COLO668 (cell line): Measurements from ENCODE around the gene PSMC5.
A peak's percentile ranks its signal among the peaks of the same experiment; 100 is the strongest.
"Not testable (repeated sequence)": the region's sequence is repeated elsewhere in the genome, so short reads cannot be mapped to it uniquely, and the experiment has no call there.

Experiments used
- DNase-seq: peaks from one replicate; lab custom pipeline; 2025; ENCODE audit not compliant: unreplicated experiment; lab: John Stamatoyannopoulos, UW

PSMC5 gene

DNA sequence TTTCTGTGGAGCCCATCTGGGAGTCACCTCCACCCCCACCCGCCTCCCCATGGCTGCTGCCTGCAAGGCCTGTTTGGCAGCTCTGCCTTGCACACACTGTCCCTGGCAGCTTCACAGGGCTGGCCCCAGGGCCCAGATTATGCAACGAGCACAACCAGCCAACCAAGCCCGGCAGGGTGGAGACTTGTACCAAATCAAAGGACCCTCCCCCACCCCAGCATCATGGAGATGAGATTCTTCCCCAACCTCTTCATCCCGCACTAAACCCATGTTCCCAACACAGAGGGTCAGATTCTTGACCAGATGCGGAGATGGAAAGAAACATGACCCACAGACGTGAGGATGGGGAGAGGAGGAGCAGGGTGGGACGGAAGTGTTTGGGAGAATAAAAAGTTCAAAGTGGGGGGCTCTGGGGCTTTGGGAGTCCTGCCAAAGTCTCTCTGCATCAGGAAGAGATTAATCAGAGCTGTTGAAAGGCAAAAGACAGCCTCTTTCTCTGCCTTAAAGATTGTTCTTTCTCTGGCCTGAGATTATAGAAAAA is 11.5 kb downstream of the PSMC5 start:
- peak; percentile 18 for DNase-seq

DNA sequence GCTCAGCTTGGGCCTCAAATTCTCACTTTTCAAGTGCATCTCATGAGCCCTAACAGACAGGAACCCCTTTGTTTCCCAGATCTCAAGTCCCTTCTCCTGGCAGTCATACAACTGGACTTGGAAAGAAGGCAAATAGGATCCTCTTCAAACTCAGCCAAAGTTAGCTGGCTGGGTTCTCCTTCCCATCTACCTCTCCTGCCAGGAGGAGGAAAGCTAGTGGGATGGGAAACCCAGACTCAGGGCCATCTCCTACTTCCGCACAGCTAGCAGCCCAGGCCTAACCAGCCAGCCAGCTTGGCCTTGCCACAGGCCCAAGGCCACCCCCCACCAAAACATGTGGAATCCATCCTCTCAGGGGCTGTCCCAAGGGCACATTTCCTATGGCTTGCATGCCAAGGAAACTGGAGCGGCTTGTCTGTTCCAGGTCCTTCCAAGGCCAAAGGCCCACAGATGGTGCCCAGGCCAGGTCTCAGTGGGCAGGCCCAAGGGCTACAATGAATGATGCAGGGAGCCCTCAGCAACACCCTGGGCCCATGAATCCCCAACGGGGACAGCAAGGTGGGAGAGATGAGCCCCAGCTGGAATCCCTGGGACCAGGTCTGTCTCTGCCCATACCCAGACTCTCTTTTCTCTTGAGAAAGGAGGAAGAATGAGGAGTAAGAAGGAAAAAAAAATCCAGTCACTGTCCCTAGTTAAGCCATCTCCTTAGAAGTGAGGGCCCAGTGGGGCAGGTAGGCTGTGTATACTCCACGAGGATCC is 13.5 kb downstream of the PSMC5 start:
- DNase-seq: no peak

- DNase-seq: peak; percentile 15
These were observed 14.3 kb downstream of the PSMC5 start for GRCh38 chr17:63841350-63842172.

- DNase-seq: peak; percentile 69
These were observed 14.9 kb downstream of the PSMC5 start for GRCh38 chr17:63842173-63842539.

DNA sequence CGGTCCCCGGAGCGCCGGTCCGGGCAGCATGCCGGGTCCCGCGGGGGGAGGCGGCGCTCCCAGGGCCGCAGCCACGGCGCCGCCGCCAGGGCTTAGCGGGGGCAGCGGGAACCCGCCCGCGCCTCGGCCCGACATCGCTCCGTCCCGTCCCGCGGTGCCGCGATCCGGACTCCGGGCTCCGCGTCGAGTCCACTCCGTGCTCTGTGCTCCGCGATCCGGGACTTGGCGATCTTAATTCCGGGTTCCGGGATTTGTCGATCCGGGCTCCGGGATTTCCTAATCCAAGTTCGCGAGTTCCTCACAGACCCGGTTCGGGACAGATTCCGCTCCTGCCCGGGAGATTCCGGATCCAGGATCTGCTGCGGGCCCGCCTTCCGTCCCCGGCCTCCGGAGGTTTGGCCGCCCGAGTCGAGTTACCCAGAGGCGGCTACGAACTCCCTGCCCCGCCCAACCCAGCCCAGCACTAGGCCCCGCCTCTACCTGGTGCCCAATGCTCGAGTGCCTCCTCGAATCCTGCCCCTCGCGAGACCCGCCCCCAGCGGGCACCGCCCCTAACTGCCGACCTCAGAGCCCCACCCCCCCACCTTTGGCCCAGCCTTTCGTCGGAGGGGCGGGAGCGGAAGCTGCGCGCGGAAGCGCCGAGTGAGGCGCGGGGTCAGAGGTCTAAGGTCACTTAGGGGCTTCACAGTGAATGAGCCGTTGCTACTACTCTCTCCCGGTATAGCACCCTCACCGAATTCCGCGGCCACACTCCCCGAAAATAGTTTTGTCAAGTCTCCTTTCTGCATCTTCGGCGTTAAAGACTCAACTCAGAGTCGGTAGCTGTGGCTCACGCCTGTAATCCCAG is 15.5 kb downstream of the PSMC5 start, which contains the start of gene SMARCD2:
TSS of gene SMARCD2 (minus strand) at position 146 of the 847 bp plus-strand sequence. CDS start at position 135, 11 bp downstream.
- DNase-seq: peak; percentile 96

DNA sequence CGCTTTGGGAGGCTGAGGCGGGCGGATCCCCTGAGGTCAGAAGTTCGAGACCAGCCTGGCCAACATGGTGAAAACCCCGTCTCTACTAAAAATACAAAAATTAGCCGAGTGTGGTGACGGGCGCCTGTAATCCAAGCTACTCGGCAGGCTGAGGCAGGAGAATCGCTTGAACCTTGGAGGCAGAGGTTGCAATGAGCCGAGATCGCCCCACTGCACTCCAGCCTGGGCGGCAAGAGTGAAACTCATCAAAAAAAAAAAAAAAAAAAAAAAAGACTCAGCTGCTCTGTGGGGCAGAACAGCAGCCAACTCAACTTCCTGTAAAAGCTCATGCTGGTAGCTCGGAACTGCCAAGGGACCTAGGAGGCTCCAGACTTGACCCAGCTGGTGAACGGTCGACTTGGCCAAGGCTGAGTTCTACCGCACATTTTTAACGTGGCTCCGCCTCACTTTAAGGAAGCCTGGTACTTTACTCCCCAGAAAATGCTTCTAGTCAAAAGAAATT is 16.2 kb downstream of the PSMC5 start:
- DNase-seq: not testable (repeated sequence)

DNA sequence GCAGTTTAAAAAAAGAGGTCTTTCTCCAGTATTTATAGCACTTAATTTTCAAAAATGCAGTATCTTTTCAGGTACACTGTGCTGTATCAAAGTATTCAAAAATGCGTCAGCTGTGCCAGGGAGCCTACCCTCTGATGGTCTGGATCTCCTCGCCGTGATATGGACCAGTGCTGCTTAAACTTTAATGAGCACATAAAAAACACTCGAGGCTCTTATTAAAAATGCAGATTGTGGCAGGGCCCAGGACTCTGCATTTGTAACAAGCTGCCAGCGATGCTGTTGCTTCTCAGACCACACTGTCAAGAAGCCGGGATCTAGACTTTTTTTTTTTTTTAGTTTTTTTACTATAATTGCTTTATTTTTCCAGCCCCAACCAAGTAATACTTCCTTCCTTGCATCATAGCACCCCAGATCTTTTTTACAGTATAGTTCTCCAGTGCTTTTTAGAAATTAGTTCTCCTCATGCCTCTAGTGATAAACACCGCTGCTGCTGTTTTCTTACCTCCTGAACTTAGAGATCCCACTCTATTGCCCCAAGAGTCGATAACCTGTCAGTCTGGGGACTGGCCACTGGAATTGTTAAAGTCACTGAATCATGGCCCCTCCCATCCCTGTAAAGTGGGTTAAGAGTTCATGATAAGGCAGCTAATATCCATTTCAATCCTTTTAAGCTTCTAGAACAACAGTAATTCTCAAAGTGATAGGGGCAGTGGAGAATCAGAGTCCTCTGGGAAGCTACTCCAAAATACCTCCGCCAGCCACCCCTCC is 16.9 kb downstream of the PSMC5 start:
- DNase-seq: no peak

DNA sequence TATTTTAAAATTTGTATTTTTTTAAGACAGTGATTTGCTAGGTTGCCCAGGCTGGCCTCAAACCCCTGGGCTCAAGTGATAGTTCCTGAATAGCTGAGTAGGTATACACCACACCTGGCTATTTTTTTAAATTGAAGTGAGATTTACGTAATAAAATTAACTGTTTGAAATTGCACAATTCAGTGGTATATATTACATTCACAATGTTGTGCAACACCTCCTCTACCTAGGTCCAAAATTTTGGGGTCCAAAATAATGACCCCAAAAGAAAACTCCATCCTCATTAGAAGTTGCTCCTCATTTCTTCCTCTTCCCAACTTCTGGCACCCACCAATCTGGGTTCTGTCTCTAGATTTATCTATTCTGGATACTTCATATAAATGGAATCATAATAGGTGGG is 18.3 kb downstream of the PSMC5 start:
- no peak for DNase-seq

- no peak for DNase-seq
These were observed 20.5 kb downstream of the PSMC5 start for GRCh38 chr17:63847525-63848249.

GRCh38 chr17:63848834-63849689 is 21.8 kb downstream of the PSMC5 start:
- peak; percentile 84 for DNase-seq

DNA sequence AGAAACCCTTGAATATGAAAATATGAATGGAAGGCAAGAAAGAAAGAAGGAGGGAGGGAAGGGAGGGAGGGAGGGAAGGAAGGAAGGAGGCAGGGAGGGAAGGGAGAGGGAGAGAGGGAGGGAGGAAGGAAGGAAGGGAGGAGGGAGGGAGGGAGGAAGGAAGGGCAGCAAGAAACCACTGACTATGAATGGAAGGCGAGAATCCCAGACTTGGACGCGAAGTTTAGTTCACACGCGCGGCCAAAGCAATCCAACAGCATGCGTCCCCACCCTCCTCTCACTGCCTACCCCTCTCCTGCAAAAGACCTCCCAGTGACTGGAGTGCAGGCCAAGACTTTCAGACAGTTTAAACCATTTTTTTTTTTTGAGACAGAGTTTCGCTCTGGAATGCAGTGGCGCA is 23.2 kb downstream of the PSMC5 start:
- DNase-seq: no peak

DNA sequence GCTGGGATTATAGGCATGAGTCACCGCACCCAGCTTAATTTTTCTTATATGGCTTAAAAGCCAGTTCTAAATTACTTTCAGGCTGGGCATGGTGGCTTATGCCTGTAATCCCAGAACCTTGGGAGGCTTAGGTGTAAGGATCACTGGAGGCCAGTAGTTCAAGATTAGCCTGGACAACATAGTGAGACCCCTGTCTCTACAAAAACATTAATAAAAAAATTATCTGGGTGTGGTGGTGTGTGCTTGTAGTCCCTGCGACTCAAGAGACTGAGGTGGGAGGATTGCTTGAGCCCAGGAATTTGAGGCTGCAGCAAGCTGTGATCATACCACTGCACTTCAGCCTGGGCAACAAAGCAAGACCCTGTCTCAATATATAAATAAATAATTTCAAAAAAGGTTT is 26.0 kb downstream of the PSMC5 start:
- DNase-seq: no peak

DNA sequence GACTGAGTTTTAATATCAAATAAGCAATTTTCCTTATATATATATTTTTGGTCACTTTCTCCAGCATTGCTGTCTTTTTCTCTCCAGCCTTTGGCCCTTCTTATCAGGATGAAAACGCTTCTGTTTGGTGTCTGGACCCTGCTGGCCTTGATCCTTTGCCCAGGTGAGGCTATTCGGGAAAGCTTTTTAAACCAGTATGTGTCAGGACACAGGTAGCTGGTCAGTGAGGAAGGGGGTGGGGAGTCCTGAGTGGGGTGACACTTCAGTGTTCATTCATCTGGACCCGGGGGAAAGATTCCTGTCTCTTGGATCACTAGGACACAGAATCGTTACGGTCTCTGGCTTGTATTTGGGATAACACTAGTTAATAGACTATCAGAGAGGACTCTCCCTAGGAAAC is 27.5 kb downstream of the PSMC5 start:
- no peak for DNase-seq

GRCh38 chr17:63855185-63855584 is 28.0 kb downstream of the PSMC5 start:
- DNase-seq: no peak

DNA sequence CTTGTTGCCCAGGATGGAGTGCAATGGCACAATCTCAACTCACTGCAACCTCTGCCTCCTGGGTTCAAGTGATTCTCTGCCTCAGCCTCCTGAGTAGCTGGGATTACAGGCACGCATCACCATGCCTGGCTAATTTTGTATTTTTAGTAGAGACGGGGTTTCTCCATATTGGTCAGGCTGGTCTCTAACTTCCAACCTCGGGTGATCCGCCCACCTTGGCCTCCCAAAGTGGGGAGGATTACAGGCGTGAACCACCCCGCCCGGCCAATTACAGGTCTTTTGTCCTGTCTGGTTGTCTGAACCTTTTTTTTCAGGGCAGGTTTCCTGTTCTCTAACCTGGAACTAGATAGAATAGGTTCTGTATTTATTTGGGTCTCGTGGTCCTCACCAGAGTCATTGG is 29.2 kb downstream of the PSMC5 start:
- not testable (repeated sequence) for DNase-seq

DNA sequence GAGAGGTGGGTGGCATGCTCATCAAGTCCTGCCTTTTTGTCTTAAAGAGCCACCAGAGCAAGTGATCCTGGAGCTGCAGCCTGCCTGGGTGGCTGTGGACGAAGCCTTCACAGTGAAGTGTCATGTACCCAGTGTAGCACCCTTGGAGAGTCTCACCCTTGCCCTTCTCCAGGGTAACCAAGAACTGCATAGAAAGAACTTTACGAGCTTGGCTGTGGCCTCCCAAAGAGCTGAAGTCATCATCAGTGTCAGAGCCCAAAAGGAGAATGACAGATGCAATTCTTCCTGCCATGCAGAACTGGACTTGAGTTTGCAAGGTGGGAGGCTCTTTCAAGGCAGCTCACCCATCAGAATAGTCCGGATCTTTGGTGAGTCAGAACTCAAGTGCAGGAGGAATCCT is 32.0 kb downstream of the PSMC5 start:
- no peak for DNase-seq

DNA sequence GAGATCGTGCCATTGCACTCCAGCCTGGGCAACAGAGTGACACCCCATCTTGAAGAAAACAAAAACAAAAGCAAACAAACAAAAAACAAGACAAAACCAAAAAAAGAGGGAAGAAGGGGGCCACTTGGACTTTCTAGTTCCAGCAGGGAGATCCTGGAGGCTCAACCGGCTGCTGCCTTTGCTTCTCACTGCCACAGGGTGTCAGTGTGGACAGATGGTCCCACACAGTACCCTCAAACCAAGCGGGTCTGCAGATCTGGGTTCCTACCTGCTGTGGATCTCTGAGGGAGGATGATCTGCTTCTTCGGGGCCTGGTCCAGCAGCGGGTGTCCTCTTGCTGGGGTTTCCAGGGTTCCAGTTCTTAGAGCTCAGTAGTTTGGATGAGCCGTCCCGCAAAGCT is 39.4 kb downstream of the PSMC5 start:
- DNase-seq: not testable (repeated sequence)

- DNase-seq: not testable (repeated sequence)
These were observed 42.5 kb downstream of the PSMC5 start for GRCh38 chr17:63869491-63870291.
